GM19023 (cell line): Measurements from ENCODE around the gene SCAMP5.

Experiments used
- ATAC-seq: cut with Tn5 transposase; IDR thresholded peaks from one replicate; pipeline ENCODE4 v1.9.1; 2021; ENCODE audit warnings: mild to moderate bottlenecking, moderate library complexity; ENCODE audit not compliant: unreplicated experiment

Gene SCAMP5

DNA sequence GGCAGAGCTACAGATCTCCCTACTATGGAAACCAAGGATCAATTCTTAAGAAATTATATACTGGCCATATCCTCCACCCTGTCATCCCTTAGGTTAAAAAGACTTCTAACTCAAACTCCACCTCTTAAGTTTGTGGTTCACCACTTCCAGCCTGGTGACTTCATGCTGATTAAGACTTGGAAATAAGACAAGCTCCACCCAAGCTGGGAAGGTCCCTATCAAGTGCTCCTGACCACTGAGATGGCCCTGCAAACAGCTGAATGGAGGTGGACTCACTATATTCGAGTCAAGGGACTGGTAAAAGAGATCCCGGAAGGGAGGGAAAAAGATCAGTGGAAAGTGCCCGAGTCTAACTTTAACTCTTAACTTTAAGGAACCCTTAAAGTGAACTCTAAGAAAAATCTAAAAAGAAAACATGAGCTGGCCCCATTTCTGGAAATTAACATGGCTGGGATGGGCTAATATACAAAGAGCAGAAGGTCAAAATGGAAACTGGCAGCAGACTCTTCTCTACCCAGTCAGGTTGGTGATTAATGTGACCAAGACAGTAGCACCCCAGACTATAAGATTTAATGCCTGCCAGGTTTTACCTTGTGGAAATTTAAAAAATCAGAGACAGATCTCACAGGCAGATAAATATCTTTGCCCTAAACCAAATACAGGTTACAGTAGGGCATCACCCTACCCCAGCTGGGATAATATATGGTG is 71.9 kb downstream of the SCAMP5 start:
- ATAC-seq: no peak

DNA sequence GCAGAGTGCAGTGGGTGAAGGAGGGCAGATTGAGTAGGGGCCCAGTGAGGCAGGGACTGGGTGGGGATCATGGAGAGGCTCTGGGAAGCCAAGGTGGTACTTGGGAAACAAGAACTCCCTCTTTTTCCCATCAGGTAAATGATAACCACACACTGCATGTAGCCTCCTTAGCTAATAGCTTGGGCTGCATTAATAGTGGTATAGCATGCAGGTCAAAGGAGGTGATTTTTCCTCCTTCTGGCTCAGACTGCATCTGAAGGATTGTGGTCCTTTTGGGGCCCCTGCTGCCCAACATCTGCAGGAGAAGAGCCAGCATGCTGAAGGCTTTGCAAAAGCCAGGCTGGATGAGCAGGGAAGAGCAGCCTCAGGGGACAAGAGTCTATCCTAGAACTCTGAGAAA is 73.4 kb downstream of the SCAMP5 start:
- no peak for ATAC-seq

DNA sequence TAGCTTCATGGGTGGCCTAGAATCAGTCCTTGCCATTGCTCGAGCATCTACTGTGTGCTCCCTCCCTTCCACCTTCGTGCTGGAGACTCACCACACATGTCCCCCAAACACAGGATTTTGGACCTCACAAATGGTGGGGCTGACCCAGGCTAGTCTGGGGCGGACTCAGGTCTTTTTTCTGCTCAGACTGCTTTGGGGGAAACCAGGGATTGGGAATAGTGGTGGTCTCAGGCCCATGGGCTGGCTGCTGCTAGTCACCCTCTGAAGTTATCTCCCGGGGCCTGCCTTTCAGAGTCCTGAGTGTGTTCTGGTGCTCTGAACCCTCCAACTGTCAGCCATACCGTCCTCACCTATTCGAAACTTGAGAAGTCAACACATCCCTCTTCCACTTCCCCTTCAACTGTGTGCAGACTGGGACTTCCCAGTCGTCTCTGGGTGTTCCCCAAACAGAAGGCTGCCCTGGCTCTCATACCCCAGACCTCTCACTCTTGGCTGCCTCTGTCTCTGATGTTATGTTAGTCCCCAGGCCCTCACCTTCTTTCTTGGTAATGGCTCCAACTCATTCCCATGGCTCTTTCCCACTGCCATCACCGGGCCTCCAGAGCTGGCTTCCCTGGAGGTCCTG is 74.0 kb downstream of the SCAMP5 start:
- ATAC-seq: peak; percentile 78

DNA sequence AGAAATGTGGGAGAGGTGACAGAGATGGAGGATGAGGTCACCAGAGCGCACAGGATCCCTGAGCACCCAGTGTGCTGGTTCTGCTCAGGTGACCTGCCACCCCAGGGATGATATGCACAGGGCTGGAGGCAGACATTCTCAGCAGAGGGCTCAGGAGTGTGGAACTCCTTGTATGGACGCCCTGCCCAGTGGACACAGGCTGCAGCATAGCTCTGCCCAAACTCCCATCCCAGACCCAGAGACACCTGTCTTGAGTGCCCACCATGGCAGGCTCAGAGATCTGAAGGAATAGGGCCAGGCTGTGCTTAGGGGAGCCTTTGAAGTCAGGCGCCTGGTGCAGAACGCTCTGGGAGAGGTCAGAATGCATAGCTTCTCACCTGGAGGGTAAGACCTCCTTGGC is 75.3 kb downstream of the SCAMP5 start:
- no peak for ATAC-seq
